GM19468 (cell line): ENCODE results near the gene ASB6.
"Not testable (repeated sequence)": the region's sequence is repeated elsewhere in the genome, so short reads cannot be mapped to it uniquely, and the experiment has no call there.

ENCODE experiments used
- ATAC-seq: cut with Tn5 transposase; IDR thresholded peaks from one replicate; pipeline ENCODE4 v1.9.1; 2021; ENCODE audit warnings: mild to moderate bottlenecking, moderate library complexity, moderate number of reproducible peaks; ENCODE audit not compliant: unreplicated experiment; ENCODE audit errors: extremely low read depth

The ASB6 gene

GRCh38 chr9:129592790-129593189 lies 49.2 kb downstream of the ASB6 start:
- not testable (repeated sequence) for ATAC-seq

GRCh38 chr9:129591916-129592315 lies 50.0 kb downstream of the ASB6 start:
- ATAC-seq: no peak

- no peak for ATAC-seq
These were observed 51.5 kb downstream of the ASB6 start for GRCh38 chr9:129590466-129590865.

GRCh38 chr9:129587487-129588262 lies 54.3 kb downstream of the ASB6 start:
- ATAC-seq: no peak

GRCh38 chr9:129586685-129587084 lies 55.3 kb downstream of the ASB6 start:
- ATAC-seq: no peak

- ATAC-seq: no peak
These were observed 55.7 kb downstream of the ASB6 start for GRCh38 chr9:129586245-129586644.

- no peak for ATAC-seq
These were observed 56.6 kb downstream of the ASB6 start for GRCh38 chr9:129585352-129585751.
